WTC11 (cell line): ENCODE results near the gene PYGB. TPM values are rescaled to one million over a fixed set of nuclear protein-coding genes. Genes with fewer than 3 reads are reported as not detected.

Experiments
- ATAC-seq: fragments of 200-7000 bp; cut with Tn5 transposase; 2 replicates; pipeline ENCODE4 v1.10.0; 2021; ENCODE audit warnings: mild to moderate bottlenecking, moderate library complexity
- CTCF ChIA-PET: fragments of 300-600 bp; sonication (Branson Sonifier 250); formaldehyde crosslinking; loops from one replicate; lab custom pipeline; 2021; ENCODE audit warnings: antibody characterized with exemption; lab: Charles Lee
- POLR2A ChIA-PET: fragments of 350-600 bp; sonication (Branson Sonifier 250); formaldehyde crosslinking; loops from one replicate; lab custom pipeline; 2021; ENCODE audit warnings: antibody characterized with exemption; lab: Charles Lee
- DNase-seq: peaks from one replicate; pipeline ENCODE4 v3.0.0; 2021; ENCODE audit warnings: low spot score
- H3K27ac Mint-ChIP-seq: 2 replicates; pipeline ENCODE4 v1.8.0; 2021; ENCODE audit warnings: mixed read lengths
- H3K27me3 Mint-ChIP-seq: 2 replicates; pipeline ENCODE4 v1.8.0; 2021; ENCODE audit warnings: low read depth, mild to moderate bottlenecking, moderate library complexity, mixed read lengths
- H3K36me3 Mint-ChIP-seq: 2 replicates; pipeline ENCODE4 v1.8.0; 2021; ENCODE audit warnings: mixed read lengths
- H3K4me1 Mint-ChIP-seq: 2 replicates; pipeline ENCODE4 v1.8.0; 2022; ENCODE audit warnings: mixed read lengths
- H3K4me3 Mint-ChIP-seq: 2 replicates; pipeline ENCODE4 v1.8.0; 2021; ENCODE audit warnings: mild to moderate bottlenecking, moderate library complexity, mixed read lengths
- H3K9me3 Mint-ChIP-seq: 2 replicates; pipeline ENCODE4 v1.8.0; 2021; ENCODE audit warnings: mixed read lengths
- ATF1 ChIP-seq: sonication (generic); formaldehyde crosslinking; IDR thresholded peaks from 2 replicates; pipeline ENCODE4 v1.8.1; 2023; ENCODE audit warnings: mild to moderate bottlenecking, moderate library complexity, missing genetic modification reagents
- GABPB1 ChIP-seq: sonication (generic); formaldehyde crosslinking; IDR thresholded peaks from 2 replicates; pipeline ENCODE4 v1.8.1; 2023; ENCODE audit warnings: mild to moderate bottlenecking, missing genetic modification reagents
- NFYB ChIP-seq: sonication (generic); formaldehyde crosslinking; conservative IDR thresholded peaks from 2 replicates; pipeline ENCODE4 v1.8.0; 2022; ENCODE audit warnings: low read depth, missing genetic modification reagents
- SOX15 ChIP-seq: fragments of 250-450 bp; sonication (Bioruptor Pico); IDR thresholded peaks from 2 replicates; pipeline ENCODE4 v1.9.0; 2021; ENCODE audit warnings: mild to moderate bottlenecking
- ZMAT4 ChIP-seq: fragments of 250-450 bp; sonication (Bioruptor Pico); IDR thresholded peaks from 2 replicates; pipeline ENCODE4 v1.9.0; 2021; ENCODE audit warnings: mild to moderate bottlenecking
- ZNF121 ChIP-seq: sonication (generic); formaldehyde crosslinking; IDR thresholded peaks from 2 replicates; pipeline ENCODE4 v1.8.0; 2023; ENCODE audit warnings: missing genetic modification reagents
- ZNF138 ChIP-seq: sonication (generic); formaldehyde crosslinking; conservative IDR thresholded peaks from 2 replicates; pipeline ENCODE4 v1.8.1; 2022; ENCODE audit warnings: mild to moderate bottlenecking, moderate library complexity, missing genetic modification reagents
- ZNF232 ChIP-seq: sonication (generic); formaldehyde crosslinking; IDR thresholded peaks from 2 replicates; pipeline ENCODE4 v1.8.0; 2022; ENCODE audit warnings: mild to moderate bottlenecking, missing genetic modification reagents
- ZNF423 ChIP-seq: fragments of 250-450 bp; sonication (Bioruptor Pico); IDR thresholded peaks from 2 replicates; pipeline ENCODE4 v2.1.2; 2022; ENCODE audit warnings: mild to moderate bottlenecking, moderate library complexity
- total RNA-seq: library from RNA; stranded (reverse); gene quantifications from 3 replicates; pipeline ENCODE4 v1.2.3, GENCODE V29; 2021
- TF ChIP-seq, protein P1 (sequence below): sonication (generic); formaldehyde crosslinking; IDR thresholded peaks from 2 replicates; pipeline ENCODE4 v1.8.1; 2023; ENCODE audit warnings: mild to moderate bottlenecking, missing genetic modification reagents, borderline replicate concordance
- TF ChIP-seq, protein P2 (sequence below): sonication (generic); formaldehyde crosslinking; IDR thresholded peaks from 2 replicates; pipeline ENCODE4 v1.8.1; 2023; ENCODE audit warnings: mild to moderate bottlenecking, missing genetic modification reagents, moderate library complexity

Gene PYGB
- total RNA-seq, 1 experiment from 2014 or later, result 48.5 TPM

GRCh38 chr20:25221592-25222460, 26.1 kb upstream of the PYGB start:
- Mint-ChIP-seq H3K4me1 (peaks cover 3% of the 10 kb centered on the region; the same call in 1 of the 2 replicates), H3K27ac (peak overlapping the region; percentile 82), H3K36me3 (no peaks in the 10 kb centered on the region), H3K27me3 (no peaks in the 10 kb centered on the region), H3K9me3 (no peaks in the 10 kb centered on the region), H3K4me3 (no peak overlapping the region)
- POLR2A ChIA-PET, result interaction anchor here (0.5 to 1.4 kb wide), 2 partner anchors 26 to 133 kb away, joined by 3 read pairs; partner anchors contain the start of gene PYGB
- CTCF ChIA-PET, result interaction anchor here (1.0 to 8.3 kb wide), 3 partner anchors 9 to 75 kb away, joined by 3 to 48 read pairs (median 5); partner anchors contain the start of gene PYGB
- TF ChIP-seq ZMAT4 (CRISPR knock-in tag), result no peak
- TF ChIP-seq, protein P1, sequence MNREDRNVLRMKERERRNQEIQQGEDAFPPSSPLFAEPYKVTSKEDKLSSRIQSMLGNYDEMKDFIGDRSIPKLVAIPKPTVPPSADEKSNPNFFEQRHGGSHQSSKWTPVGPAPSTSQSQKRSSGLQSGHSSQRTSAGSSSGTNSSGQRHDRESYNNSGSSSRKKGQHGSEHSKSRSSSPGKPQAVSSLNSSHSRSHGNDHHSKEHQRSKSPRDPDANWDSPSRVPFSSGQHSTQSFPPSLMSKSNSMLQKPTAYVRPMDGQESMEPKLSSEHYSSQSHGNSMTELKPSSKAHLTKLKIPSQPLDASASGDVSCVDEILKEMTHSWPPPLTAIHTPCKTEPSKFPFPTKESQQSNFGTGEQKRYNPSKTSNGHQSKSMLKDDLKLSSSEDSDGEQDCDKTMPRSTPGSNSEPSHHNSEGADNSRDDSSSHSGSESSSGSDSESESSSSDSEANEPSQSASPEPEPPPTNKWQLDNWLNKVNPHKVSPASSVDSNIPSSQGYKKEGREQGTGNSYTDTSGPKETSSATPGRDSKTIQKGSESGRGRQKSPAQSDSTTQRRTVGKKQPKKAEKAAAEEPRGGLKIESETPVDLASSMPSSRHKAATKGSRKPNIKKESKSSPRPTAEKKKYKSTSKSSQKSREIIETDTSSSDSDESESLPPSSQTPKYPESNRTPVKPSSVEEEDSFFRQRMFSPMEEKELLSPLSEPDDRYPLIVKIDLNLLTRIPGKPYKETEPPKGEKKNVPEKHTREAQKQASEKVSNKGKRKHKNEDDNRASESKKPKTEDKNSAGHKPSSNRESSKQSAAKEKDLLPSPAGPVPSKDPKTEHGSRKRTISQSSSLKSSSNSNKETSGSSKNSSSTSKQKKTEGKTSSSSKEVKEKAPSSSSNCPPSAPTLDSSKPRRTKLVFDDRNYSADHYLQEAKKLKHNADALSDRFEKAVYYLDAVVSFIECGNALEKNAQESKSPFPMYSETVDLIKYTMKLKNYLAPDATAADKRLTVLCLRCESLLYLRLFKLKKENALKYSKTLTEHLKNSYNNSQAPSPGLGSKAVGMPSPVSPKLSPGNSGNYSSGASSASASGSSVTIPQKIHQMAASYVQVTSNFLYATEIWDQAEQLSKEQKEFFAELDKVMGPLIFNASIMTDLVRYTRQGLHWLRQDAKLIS (CRISPR knock-in tag), result no peak
- TF ChIP-seq, protein P2, sequence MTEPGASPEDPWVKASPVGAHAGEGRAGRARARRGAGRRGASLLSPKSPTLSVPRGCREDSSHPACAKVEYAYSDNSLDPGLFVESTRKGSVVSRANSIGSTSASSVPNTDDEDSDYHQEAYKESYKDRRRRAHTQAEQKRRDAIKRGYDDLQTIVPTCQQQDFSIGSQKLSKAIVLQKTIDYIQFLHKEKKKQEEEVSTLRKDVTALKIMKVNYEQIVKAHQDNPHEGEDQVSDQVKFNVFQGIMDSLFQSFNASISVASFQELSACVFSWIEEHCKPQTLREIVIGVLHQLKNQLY (CRISPR knock-in tag), result no peak
- no peak for TF ChIP-seq SOX15
- DNase-seq (no peak), ATAC-seq (no peak)

DNA sequence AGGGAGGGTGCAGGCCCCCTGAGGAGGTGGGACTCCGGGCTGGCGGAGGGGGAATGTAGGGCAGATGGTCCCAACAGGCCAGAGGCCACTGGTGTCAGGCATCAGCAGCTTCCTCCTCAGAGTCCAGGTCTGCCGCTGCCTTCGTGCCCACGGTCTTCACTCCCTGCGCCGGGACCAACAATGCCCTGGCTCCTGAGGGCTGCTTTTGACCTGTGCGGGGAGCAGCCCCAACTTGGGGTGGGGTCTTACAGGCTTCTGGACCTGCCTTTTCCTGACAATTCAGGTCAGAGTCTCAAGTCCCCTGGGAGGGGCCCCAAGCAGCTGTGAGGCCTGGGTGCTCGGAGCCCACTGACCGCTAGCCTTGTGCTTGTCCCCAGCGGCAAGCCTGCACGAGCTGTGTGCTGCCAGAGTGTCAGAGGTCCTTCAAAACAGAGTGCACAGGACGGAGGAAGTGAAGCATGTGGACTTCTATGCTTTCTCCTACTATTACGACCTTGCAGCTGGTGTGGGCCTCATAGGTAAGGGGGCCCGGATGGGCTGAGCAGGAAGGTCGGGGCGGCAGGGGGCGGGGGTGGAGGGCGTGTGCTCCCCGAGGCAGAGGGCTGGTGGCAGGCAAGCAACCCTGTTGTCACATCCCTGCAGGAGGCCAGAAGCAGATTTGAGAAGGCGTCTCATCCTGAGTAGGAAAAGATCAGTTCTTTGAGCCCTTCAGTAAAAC, 25.3 kb upstream of the PYGB start:
- peak overlapping the region; percentile 63; the same call in 1 of the 2 replicates for H3K27ac Mint-ChIP-seq
- no peak overlapping the region for H3K4me3 Mint-ChIP-seq
- H3K36me3 Mint-ChIP-seq, result no peaks in the 10 kb centered on the region
- TF ChIP-seq ATF1 (CRISPR knock-in tag), result no peak
- TF ChIP-seq NFYB (CRISPR knock-in tag), result no peak
- CTCF ChIA-PET, result interaction anchor here (0.6 to 8.3 kb wide), 4 partner anchors 25 to 1284 kb away, joined by 3 to 48 read pairs (median 4); partner anchors contain the start of gene PYGB
- no peaks in the 10 kb centered on the region for H3K27me3 Mint-ChIP-seq
- DNase-seq (no peak), ATAC-seq (no peak; the same call in none of the 2 replicates)
- H3K4me1 Mint-ChIP-seq, result peaks cover 3% of the 10 kb centered on the region; the same call in 1 of the 2 replicates
- POLR2A ChIA-PET, result interaction anchor here (1.4 kb wide), 1 partner anchor 25 kb away, joined by 3 read pairs; the partner anchor contains the start of gene PYGB
- no peaks in the 10 kb centered on the region for H3K9me3 Mint-ChIP-seq

DNA sequence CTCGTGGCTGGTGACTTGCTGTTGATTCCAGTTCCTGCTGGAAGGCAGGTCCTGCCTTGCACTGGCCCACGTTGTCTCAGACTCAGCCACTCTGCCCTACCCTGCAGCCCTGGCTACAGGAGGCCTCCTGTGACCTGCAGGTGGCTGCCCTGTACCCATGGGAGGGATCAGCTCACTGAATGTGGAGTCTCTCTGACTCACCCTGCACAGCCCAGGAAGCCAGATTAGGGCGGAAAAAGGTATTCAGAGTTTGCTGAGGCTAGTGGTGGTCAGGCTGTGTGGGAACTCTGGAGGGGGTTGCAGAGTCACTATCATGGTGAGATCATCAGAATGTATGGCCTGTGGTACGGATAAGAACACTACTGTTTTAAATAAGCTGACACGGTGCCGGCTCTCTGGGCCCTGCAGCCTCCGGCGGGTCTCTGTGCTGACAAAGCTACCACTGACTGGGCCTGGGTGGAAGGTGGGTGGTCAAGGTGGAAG, 24.7 kb upstream of the PYGB start:
- H3K4me1 Mint-ChIP-seq, result peaks cover 3% of the 10 kb centered on the region; the same call in 1 of the 2 replicates
- no peak overlapping the region for H3K4me3 Mint-ChIP-seq
- no peaks in the 10 kb centered on the region for H3K9me3 Mint-ChIP-seq
- TF ChIP-seq ZNF121 (CRISPR knock-in tag) (0 out of 2 replicates have a peak, but pooled peaks have one; percentile 36), ZNF423 (CRISPR knock-in tag) (0 out of 2 replicates have a peak, but pooled peaks have one; percentile 31), ZNF138 (no peak), GABPB1 (peak; percentile 31; the same call in 1 of the 2 replicates), ZNF232 (CRISPR knock-in tag) (no peak)
- H3K36me3 Mint-ChIP-seq, result no peaks in the 10 kb centered on the region
- peak overlapping the region; percentile 63 for H3K27ac Mint-ChIP-seq
- no peak for DNase-seq
- peak; percentile 78 for ATAC-seq
- no peaks in the 10 kb centered on the region for H3K27me3 Mint-ChIP-seq
- POLR2A ChIA-PET, result interaction anchor here (1.4 kb wide), 1 partner anchor 25 kb away, joined by 3 read pairs; the partner anchor contains the start of gene PYGB
- CTCF ChIA-PET, result interaction anchor here (0.6 to 8.3 kb wide), 5 partner anchors 24 to 1285 kb away, joined by 3 to 48 read pairs (median 5); partner anchors contain the start of genes ENTPD6 and PYGB
